HG03060 (cell line): ENCODE data around the gene PRRC2C.

ENCODE experiments used
- ATAC-seq: cut with Tn5 transposase; IDR thresholded peaks from one replicate; pipeline ENCODE4 v1.9.1; 2021; ENCODE audit warnings: low read depth, moderate number of reproducible peaks; ENCODE audit not compliant: unreplicated experiment

PRRC2C gene

DNA sequence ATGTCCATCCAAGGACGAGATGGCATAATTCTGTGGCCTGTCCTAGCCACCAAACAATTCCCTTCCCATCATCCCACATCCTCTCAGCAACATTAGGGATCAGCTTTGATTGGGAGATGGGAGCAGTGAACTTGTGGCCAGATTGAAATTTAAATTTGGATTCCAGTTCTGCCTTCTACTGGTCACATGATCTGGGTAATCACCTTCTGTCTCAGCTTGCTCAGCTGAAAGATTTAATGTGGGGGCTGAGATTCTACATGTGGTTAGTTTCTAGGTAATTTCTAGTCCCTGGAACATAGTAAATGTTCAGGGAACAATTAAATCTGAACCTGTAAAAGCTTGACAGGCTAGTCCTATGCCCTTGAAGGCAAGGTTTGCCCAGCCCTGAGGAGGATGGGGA, 139.9 kb downstream of the PRRC2C start:
- no peak for ATAC-seq

DNA sequence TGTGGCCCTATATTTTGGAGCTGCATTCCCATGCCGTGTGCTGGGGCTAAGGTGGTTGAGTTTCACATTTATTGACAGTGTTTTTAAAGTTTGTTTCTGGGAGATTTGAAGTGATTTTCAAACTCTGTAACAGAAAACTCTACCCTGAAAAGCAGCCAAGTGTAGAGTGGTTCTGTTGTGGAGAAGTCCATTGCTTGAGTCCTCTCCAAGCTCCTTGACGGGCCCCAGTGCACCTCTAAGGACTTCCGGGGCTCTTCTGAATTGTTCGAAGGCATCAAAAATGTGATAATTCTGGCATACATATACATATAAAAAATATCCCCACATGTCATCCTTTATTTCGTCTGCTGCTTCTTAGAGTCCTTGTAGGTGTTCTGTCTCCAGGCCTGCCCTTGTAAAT, 141.7 kb downstream of the PRRC2C start:
- ATAC-seq: no peak

DNA sequence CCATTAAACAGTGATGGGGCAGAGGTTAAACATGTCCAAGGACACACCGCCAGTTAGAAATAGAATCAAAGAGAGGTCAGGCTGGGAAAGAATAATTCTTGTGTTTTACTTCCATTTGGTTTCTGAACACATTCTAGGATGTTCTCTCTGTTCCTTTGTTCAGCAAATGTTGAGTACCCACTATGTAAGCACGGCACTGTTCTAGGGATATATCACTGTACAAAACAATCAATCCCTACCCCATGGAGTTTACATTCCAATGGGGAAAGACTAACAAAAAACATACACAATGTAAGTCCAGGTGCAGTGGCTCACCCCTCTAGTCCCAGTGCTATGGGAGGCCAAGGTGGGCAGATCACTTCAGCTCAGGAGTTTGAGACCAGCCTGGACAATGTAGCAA, 142.9 kb downstream of the PRRC2C start:
- no peak for ATAC-seq

DNA sequence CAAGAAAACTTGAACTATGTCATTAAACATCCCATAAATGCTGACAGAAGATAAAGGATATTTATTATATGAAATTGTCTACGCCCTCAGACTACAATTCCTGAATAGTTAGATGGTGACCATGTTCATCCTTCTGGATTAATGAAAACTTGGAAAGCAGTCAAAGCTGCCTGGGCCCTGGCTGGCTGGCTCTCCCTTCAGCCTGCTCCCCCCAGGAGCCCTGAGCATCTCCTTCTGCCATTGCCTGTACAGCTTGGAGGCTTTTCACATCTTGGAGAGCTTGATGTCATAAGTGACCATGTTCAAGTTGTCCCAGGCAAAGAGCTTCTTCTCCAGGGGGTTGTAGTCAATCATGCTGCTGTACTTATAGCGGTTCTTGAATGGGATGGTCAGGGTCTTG, 150.3 kb downstream of the PRRC2C start:
- no peak for ATAC-seq

DNA sequence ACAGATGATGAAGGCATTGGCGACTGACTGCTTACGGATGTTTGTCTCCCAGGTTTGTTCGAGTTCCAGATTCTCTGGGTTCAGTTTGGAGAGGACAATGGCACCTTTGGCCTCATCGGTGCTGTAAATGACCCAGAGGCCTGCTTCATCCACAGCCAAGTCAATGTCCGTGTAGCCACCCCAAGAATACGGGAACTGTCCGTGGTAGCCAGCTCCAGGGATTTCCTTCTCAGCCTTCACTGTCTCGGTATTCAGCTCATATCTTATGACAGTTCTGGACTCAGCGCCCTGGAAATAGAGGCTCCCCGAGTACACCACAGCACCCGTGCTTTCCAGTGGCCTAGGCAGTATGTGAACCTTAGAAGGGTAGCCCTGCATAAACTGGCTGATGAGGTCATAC, 150.8 kb downstream of the PRRC2C start:
- ATAC-seq: no peak

DNA sequence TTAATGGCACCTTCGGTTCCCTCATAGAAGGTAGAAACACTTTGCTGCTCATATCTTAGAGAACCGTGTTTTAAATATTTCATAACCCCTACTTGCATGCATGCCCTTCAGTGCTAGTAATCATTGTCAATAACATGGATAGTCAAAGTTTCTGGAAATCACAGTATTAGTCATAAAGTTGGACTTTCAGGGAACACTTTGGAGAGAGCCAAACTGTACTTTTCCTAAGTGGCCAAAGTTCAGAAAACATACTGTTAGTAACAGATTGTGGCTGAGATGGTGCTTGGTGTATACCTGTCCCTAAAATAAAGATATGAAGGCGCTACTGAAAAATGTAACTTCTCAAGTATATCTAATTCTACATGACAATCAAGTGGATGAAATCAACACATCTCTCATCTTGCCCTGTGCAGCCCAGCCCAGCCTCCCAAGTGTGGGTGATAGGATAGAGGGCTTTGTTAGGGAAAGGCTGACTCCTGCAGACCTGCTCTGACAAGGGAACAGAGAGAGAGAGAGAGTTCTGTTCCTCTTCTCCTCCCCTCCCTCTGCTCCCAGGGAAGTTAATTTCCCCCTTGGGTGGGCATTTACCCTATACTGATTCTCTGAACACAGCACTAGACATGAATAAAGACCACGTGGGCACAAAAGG, 152.7 kb downstream of the PRRC2C start:
- ATAC-seq: no peak

DNA sequence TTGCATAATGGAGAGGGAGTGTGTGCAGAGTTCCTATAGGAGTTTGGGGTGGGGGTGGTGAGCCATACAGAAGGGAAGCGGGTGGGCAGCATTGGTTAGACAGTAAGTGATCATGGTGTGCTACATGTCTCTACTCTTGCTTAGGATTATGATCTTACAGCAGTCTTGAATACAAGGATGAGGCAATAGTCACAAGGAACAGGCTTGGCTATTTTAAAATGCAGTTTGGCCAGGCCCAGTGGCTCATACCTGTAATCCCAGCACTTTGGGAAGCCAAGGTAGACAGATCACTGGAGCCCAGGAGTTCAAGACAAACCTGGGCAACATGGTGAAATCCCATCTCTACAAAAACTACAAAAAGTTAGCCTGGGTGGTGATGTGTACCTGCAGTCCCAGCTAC, 154.9 kb downstream of the PRRC2C start:
- ATAC-seq: no peak

DNA sequence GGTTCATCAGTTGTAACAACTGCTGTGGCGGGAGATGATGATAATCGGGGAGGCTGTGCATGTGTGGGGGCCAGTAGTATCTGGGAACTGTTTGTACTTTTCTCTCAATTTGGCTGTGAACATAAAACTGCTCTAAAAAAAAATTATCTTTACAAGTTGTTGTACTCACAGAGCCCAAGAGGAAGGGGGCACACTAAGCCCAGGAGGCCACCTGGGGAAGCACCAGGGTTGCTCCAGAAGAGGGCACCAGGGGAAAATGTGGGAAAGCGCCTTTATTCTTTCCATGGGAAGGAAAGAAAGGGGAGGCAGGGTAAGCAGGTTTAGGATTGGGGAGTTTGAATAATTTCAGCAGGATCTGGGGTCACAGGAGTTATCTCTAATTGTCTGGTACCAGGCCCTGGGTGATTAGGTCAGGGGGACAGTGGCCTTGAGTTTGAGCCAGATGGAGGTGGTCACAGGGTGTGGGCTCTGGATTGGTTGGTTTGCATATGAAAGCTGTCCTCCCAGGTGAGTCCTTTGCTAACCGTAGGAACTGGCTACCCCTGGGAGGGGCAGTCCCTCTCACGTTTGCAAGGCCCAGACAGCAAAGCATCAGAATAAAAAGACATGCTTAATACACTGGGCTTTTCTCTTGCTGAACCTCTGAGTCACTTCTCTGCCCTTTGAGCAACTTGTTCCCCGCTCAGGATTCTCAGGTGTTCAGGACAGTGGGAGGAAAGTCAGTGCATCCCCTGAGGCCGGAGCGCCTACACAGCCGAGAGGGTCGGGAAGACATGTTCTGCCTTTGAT, 155.9 kb downstream of the PRRC2C start:
- ATAC-seq: no peak

DNA sequence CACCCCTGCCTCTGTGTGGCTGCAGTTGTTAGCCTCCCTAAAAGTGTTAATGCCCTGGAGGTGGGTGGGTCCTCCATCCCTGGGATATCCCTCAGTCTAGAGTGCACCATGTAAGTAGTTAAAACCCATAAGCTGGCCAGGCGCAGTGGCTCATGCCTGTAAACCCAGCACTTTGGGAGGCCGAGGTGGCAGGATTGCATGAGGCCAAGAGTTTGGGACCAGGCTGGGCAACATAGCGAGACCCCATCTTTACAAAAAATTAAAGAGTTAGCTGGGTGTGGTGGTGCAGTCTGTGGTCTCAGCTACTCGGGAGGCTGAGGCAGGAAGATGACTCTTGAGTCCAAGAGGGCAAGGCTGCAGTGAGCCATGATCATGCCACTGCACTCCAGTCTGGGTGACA, 156.9 kb downstream of the PRRC2C start:
- ATAC-seq: no peak
